CD4-positive, alpha-beta T cell treated with Interleukin-17A for 4 hours (primary cell): ENCODE data around the gene MCRIP2.
A peak's percentile ranks its signal among the peaks of the same experiment; 100 is the strongest.
"Not testable (repeated sequence)": the region's sequence is repeated elsewhere in the genome, so short reads cannot be mapped to it uniquely, and the experiment has no call there.

Source experiments
- DNase-seq: peaks from one replicate; pipeline ENCODE4 v3.0.0-alpha.2; 2020; ENCODE audit warnings: mixed read lengths

Gene MCRIP2, protein sequence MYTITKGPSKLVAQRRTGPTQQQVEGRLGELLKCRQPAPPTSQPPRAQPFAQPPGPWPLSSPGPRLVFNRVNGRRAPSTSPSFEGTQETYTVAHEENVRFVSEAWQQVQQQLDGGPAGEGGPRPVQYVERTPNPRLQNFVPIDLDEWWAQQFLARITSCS

DNA sequence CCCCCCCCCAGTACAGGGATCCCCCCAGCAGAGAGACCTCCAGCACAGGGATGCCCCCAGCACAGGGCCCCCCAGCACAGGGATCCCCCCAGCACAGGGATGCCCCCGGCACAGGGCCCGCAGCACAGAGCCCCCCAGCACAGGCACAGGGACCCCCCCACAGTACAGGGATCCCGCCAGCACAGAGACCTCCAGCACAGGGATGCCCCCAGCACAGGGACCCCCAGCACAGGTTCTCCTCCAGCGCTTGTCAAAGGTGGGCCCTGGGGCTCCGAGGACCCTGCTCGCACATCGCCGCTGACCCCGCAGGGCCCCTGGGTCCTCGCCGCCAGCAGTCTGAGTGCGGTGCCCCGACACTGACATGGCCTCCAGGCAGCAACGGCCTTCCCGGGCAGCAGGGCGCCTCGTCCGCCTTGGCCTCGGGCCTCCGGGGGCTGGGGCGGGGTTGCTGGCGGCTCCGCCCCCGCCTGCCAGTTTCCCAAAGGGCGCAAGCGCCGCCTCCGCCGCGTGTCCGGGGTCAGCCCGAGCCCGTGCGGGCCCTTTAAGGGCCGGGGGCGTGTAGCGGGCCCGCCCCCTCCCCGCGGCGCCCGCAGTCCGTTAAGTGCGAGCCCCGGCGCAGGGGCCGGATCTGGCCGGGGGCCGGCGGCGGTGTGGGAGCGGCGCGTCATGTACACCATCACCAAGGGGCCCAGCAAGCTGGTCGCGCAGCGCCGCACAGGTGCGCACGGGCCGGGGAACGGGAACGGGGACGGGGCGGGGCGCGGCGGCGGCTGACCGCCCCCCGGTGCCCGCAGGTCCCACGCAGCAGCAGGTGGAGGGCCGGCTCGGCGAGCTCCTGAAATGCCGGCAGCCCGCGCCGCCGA lies at the start of gene MCRIP2:
Gene MCRIP2, plus strand, starts transcription at position 503 of the 863 bp plus-strand sequence. Its CDS starts 164 bp downstream, at position 667.
- DNase-seq = peak; percentile 77

GRCh38 chr16:591892-592517 lies 49.6 kb upstream of the MCRIP2 start:
- DNase-seq = no peak

DNA sequence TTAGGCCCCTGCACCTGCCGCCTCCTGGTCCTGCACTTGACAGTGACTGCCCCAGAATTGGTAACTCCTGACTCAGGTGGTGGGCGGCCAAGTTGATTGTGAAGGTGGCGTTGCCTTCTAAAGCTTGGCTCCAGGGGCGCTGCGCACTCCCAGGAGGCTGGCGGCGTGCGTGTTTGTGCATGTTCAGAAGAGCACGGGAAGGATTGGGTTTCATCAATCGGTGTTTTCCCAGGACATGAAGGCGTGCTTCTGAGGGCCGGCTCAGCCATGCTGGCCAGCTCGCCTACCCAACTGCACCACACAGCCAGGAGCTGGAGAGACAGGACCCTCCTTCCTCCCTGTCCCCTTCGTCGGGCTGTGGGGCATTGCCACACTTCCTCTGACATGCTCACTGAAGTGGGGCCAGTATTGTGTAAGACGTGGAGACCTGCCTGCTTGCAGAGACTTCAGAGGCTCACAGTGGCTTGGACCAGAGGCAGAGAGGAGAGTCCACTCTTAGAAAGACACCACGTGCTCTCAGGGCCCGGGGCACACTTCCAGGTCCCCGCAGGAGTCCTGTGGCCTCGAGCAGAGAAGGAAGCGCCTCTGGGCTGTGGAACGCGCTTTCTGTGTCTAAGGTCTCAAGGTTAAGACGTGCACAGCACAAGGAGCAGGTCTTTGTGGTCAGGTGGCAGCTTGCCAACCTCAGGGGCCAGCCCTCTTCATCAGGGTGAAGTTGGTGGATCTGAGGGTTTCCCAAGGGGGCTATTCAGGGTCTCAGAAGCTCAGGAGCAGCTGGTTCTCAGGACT lies 48.9 kb upstream of the MCRIP2 start:
- no peak for DNase-seq

- DNase-seq = no peak
Observed at GRCh38 chr16:593406-593805, 48.2 kb upstream of the MCRIP2 start.

DNA sequence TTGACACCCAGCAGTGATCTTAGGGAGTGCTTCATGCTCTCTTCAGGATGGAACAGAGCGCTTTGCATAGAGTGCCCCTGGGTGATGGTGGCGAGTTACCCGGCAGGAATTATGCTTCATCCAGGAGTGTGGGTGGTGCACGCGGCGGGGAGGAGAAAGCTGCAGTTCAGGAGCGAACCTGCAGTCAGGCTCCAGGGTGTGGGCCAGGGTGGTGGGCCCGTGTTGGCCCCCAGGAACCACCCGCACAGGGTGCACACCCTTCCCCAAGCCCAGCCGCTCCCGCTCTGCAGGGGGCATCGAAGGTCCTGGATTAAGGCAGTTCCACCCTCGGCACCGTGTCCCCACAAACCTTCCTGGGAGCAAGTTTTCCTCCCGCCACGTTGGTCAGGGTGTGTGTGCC lies 47.8 kb upstream of the MCRIP2 start:
- DNase-seq = no peak

DNA sequence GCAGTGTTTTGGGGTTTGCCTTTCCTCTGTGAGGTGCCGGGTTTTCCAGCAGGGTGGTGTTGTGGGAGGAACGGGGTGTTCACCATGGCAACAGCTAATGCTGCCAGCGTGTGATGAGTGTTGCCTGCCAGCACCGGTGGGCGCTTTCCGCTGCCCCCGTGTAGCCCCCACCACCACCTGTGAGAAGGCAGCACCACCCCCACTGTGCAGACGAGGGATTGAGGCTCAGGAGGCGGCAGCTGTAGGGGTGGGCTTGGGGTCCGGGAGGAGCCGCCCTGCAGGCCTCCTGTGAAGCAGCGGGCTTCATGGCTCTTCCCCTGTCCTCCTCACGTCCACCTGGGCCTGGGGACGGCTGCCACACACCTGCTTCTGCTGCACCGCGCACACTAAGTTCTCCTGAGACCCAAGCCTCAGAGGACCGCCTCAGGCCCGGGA lies 46.5 kb upstream of the MCRIP2 start:
- no peak for DNase-seq

DNA sequence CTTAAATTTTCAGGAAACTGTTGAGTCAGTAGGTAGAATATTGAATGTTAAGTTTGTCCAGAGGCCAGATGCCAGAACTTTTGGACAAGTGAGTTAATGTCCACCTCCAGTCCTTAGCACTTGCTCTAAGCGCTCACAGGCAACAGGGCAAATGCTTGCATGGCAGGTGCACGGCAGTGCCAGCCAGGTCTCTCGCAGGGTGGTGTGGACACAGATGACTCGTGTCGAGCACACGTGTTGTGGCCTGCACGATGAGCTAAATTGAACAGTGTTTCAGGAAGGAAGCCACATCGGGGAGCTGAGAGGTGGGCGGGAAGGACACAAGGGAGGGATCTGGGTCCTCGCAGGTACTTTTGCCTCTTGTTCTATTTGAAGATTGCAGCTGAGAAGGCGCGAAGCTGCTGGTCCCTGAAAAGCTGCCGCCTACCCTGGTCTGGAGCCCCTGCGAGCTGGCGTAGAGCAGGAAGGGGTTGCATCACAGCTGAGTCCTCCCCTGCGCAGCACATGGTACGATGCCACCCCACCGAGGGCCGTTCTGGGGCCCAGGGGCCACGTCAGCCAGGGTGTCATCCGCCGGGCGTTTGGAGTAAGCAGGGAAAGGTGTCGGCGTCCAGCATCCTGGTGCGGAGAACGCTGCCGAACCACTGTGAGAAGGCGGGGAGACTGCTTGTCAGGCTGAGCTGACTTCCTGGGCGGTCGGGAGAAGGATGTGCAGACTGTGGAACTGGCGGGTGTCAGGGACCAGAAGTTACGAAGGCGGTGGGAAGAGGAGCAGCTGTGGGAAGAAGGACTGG lies 45.5 kb upstream of the MCRIP2 start:
- DNase-seq = no peak

- DNase-seq = no peak
Observed at GRCh38 chr16:596736-597060, 44.9 kb upstream of the MCRIP2 start.

DNA sequence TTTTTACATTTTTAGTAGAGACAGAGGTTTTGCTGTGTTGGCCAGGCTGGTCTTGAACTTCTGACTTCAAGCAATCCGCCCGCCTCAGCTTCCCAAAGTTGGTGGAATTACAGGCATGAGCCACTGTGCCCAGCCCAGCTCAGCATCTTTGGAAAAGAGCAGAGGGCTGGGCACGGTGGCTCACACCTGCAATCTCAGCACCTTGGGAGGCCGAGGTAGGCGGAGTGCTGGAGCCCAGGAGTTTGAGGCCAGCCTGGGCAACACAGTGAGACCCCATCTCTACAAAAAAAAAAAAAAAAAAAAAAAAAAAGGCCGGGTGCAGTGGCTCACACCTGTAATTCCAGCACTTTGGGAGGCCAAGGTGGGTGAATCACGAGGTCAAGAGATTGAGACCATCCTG lies 44.0 kb upstream of the MCRIP2 start:
- not testable (repeated sequence) for DNase-seq

GRCh38 chr16:598823-599739 lies 42.5 kb upstream of the MCRIP2 start:
- DNase-seq = no peak

- DNase-seq = no peak
Observed at GRCh38 chr16:600781-601180, 40.8 kb upstream of the MCRIP2 start.

- no peak for DNase-seq
Observed at GRCh38 chr16:603933-604332, 37.7 kb upstream of the MCRIP2 start.

- no peak for DNase-seq
Observed at GRCh38 chr16:606656-607307, 34.8 kb upstream of the MCRIP2 start.

- no peak for DNase-seq
Observed at GRCh38 chr16:608019-608418, 33.6 kb upstream of the MCRIP2 start.

DNA sequence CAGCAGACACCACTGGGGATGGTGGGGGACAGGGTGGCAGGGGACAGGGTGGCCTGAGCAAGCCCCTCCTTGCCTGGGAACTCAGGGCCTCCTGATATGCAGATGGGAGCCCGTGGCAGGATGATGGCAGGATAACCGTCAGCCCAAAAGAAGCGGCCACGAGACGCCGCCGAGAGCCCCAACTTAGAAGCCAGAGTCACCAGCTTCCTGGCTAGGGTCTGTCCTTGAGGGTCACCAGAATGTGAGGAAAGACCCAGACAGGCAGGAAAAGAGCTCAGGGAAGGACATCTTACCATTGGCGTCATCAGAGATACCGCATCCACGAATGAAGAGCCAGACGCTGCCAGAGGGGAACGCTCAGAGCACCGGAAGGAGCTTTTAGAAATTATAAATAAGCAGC lies 32.3 kb upstream of the MCRIP2 start:
- no peak for DNase-seq

- DNase-seq = no peak
Observed at GRCh38 chr16:609984-610383, 31.6 kb upstream of the MCRIP2 start.

- peak; percentile 73 for DNase-seq
Observed at GRCh38 chr16:610513-611381, 30.9 kb upstream of the MCRIP2 start.

DNA sequence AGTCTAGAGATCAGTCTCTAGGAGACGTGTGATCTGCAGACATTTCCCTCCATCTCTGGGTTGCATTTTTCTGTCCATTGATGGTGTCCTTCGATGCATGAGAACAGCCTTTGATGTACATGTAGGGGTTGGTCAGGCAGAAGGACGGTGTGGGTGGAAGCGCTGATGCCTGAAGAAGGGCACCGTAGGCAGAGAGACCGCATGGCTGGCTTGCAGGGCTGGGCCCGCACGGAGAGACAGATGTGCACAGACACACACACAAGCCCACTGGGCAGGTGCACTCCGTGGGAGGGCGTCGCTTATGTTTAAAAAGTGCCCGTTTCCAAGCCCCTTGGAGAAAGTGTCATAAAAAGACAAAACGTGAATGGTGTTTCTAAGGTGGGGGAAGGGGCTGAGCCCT lies 26.5 kb upstream of the MCRIP2 start:
- no peak for DNase-seq

DNA sequence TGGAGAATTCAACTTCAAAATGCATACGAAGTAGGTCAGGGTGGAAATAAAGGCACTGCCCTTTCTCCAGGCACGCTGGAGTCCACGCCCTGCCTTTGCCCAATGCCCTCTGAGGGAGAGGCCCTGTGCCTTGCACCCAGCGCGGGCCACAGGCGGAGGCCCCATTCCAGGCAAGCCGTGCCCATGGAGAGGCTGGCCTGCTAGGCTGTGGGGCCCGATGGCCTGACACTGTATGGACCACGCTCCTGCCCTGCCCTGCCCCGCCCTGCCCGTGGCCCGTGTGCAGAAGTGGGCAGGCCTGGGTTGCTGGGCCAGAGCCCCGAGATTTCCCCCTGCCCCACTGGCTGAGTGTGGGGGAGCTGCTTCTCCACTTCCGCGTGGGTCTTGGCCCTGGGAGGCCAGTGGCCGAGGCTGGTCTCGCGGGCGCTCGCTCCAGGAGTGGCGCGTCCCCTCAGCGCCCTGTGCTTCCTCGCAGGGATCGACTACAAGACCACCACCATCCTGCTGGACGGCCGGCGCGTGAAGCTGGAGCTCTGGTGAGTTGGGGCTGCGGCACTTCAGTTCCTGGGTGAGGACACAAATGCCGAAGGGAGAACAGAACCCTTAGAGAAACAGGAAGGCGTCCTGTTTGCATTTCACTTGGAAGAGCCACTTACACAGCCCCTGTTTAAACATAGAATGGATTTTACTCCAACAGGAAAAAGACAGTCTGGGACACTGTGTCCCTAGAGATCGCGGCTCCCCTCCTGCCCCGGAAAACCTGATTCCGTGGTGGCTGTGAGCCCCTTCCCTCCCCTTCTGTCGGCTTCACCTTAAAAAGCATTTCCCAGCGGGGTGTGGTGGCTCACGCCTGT lies 24.7 kb upstream of the MCRIP2 start:
- DNase-seq = no peak
